ENCODE data around the gene LILRA6. TPM values are rescaled to one million over a fixed set of nuclear protein-coding genes. Genes with fewer than 3 reads are reported as not detected.
"Not testable (repeated sequence)": the region's sequence is repeated elsewhere in the genome, so short reads cannot be mapped to it uniquely, and the experiment has no call there.

Gene LILRA6
- total RNA-seq, 1 donor from 2014 or later: not detected

DNA sequence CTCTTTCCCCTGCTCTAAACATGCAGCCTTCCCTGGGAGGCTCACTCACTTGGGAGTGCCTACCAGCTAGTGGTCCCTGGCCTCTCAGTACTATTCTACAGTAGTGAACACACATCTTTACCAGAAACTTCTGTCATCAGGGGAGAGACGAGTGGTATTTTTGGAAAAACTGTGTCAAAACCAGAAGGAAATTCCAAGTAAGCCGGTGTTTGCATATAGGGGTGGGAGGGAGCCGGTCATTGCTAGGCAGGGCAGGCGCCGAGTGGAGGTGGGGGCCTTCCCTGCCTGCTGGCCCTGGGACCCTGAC is 35.0 kb downstream of the LILRA6 start:
- H3K36me3 Mint-ChIP-seq: peaks cover 33% of the 10 kb centered on the region
- DNase-seq (ENCODE audit: extremely low spot score, unreplicated experiment): no peak
- peak overlapping the region; percentile 85 for H3K27ac Mint-ChIP-seq
- H3K9me3 Mint-ChIP-seq: peaks cover 6% of the 10 kb centered on the region
- no peak for TF ChIP-seq CTCF (conservative IDR thresholded peaks at IDR 0.05)
- peaks cover 40% of the 10 kb centered on the region for H3K4me1 Mint-ChIP-seq (ENCODE audit: unreplicated experiment)
- no peak overlapping the region for H3K4me3 Mint-ChIP-seq
- no peaks in the 10 kb centered on the region for H3K27me3 Mint-ChIP-seq

- Mint-ChIP-seq H3K36me3 (peaks cover 37% of the 10 kb centered on the region), H3K27ac (peak overlapping the region; percentile 85), H3K4me1 (ENCODE audit: unreplicated experiment) (peaks cover 43% of the 10 kb centered on the region)
- H3K27me3 Mint-ChIP-seq; H3K9me3 Mint-ChIP-seq; H3K4me3 Mint-ChIP-seq; DNase-seq (ENCODE audit: extremely low spot score, unreplicated experiment): not testable (repeated sequence)
Measured at GRCh38 chr19:54207193-54207592, 35.4 kb downstream of the LILRA6 start.

- no peak for DNase-seq (ENCODE audit: extremely low spot score, unreplicated experiment)
- TF ChIP-seq CTCF (conservative IDR thresholded peaks at IDR 0.05): no peak
- peaks cover 6% of the 10 kb centered on the region for H3K9me3 Mint-ChIP-seq
- no peaks in the 10 kb centered on the region for H3K27me3 Mint-ChIP-seq
- peaks cover 43% of the 10 kb centered on the region for H3K4me1 Mint-ChIP-seq (ENCODE audit: unreplicated experiment)
- no peak overlapping the region for H3K4me3 Mint-ChIP-seq
- H3K27ac Mint-ChIP-seq: peak overlapping the region; percentile 85
- peaks cover 37% of the 10 kb centered on the region for H3K36me3 Mint-ChIP-seq
Measured at GRCh38 chr19:54206831-54207177, 35.8 kb downstream of the LILRA6 start.

GRCh38 chr19:54206030-54206830 is 36.4 kb downstream of the LILRA6 start:
- H3K36me3 Mint-ChIP-seq: peaks cover 35% of the 10 kb centered on the region
- TF ChIP-seq CTCF (conservative IDR thresholded peaks at IDR 0.05): no peak
- peak overlapping the region; percentile 85 for H3K27ac Mint-ChIP-seq
- no peak overlapping the region for H3K4me3 Mint-ChIP-seq
- H3K9me3 Mint-ChIP-seq: peaks cover 5% of the 10 kb centered on the region
- DNase-seq (ENCODE audit: extremely low spot score, unreplicated experiment): no peak
- peaks cover 42% of the 10 kb centered on the region for H3K4me1 Mint-ChIP-seq (ENCODE audit: unreplicated experiment)
- H3K27me3 Mint-ChIP-seq: no peaks in the 10 kb centered on the region

- DNase-seq (ENCODE audit: extremely low spot score, unreplicated experiment): no peak
- Mint-ChIP-seq H3K4me3 (peak overlapping the region; percentile 28), H3K27me3 (no peaks in the 10 kb centered on the region), H3K36me3 (peaks cover 32% of the 10 kb centered on the region), H3K4me1 (ENCODE audit: unreplicated experiment) (peaks cover 38% of the 10 kb centered on the region), H3K9me3 (no peaks in the 10 kb centered on the region), H3K27ac (peak overlapping the region; percentile 31)
- no peak for TF ChIP-seq CTCF (conservative IDR thresholded peaks at IDR 0.05)
Measured at GRCh38 chr19:54204767-54205468, 37.7 kb downstream of the LILRA6 start.

DNA sequence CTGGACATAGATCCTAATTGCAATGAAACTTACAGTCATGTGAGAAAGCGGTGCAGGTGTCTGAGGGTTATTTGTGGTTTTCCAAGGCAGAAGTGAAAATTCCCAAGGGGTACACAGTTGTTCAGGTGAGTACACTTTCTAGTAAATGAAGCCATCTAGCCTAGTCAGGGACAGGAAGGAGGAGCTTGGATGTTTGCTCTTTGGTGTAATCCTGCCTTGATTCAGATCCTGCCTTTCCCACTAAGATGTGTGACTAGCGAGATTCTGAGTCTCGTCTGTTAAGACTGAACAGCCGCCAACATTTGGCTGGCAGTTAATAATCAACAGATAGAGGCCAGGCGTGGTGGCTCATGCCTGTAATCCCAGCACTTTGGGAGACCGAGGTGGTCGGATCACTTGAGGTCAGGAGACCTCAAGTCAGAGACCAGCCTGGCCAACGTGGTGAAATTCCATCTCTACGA is 39.4 kb downstream of the LILRA6 start:
- H3K9me3 Mint-ChIP-seq: no peaks in the 10 kb centered on the region
- peaks cover 31% of the 10 kb centered on the region for H3K4me1 Mint-ChIP-seq (ENCODE audit: unreplicated experiment)
- peaks cover 29% of the 10 kb centered on the region for H3K36me3 Mint-ChIP-seq
- peak overlapping the region; percentile 96 for H3K4me3 Mint-ChIP-seq
- H3K27ac Mint-ChIP-seq: peak overlapping the region; percentile 99
- no peak for TF ChIP-seq CTCF (conservative IDR thresholded peaks at IDR 0.05)
- no peak for DNase-seq (ENCODE audit: extremely low spot score, unreplicated experiment)
- no peaks in the 10 kb centered on the region for H3K27me3 Mint-ChIP-seq
